Brain pericyte (primary cell): ENCODE data around the gene FOXQ1.
"Not testable (repeated sequence)": the region's sequence is repeated elsewhere in the genome, so short reads cannot be mapped to it uniquely, and the experiment has no call there.

Experiments used
- DNase-seq: peaks from one replicate; pipeline ENCODE4 v3.0.0-alpha.2; 2012; ENCODE audit warnings: low read depth, low spot score

FOXQ1 gene

DNA sequence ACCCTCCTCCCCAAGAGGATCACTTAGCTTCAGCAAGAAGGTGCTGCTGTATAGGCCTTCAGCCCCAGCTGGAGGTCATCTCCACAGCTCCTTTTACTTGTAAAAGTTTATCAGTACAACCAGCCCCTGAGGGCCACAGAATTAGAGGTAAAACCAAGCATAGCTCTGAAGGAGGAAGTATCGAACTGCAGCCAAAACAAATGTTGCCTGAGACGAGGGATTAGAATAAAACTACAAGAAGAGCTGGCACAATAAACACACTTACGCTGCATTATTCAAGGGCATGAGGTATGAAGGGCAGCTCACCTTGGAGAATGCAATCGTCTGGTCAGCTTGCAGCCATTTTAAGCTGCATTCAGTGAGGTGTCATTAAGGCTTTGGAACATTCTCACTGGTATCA, 21.1 kb upstream of the FOXQ1 start:
- no peak for DNase-seq

DNA sequence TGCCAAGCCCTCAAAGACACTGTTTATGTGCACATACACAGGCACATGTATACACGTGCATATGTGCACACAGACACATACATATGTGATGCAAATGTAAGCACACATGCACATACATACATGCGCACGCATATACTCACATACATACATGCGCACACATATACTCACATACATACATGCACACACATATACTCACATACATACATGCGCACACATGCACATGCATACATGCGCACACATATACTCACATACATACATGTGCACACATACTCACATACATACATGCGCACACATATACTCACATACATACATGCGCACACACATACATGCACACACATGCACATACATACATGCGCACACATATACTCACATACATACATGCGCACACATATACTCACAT, 20.5 kb upstream of the FOXQ1 start:
- DNase-seq: no peak

DNA sequence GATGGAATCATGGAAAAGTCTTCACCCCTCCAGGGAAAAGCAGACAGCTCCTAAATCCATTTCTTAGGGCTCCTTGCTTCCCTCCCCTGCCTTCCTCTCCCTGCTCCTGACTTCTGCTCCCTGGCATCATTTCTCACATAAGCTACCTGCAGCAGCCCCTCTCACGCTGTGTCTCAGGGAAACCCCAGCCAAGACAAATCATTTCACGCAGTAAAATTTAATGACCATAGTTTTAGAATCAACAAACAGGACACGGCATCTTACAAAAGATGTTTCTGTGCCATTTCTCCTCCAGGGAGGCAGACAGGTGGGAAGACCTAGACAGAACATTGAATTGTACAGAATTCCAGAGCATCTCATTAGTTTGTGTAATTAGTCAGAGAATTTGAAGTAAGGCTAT, 16.5 kb upstream of the FOXQ1 start:
- DNase-seq: no peak

DNA sequence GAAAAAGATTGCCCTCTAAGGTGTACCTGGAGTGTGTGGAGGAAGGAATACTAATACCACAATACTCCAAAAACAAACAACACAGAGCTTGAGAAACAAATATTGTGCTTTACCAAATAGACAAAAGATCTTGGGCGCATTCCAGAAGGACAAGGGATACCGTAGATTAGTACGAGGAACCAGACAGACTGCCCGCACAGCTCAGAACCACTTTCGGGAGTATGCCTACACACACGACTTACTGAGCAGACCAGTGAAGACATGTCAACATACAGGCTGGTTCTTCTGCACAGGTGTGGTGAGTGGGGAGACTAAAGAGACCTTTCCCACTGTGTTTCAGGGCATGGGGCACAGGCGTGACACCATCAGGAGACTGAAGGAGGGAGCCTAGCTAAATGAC, 15.8 kb upstream of the FOXQ1 start:
- DNase-seq: no peak

- DNase-seq: no peak
These were observed 15.4 kb upstream of the FOXQ1 start for GRCh38 chr6:1296542-1296941.

- no peak for DNase-seq
These were observed 14.2 kb upstream of the FOXQ1 start for GRCh38 chr6:1297746-1298145.

DNA sequence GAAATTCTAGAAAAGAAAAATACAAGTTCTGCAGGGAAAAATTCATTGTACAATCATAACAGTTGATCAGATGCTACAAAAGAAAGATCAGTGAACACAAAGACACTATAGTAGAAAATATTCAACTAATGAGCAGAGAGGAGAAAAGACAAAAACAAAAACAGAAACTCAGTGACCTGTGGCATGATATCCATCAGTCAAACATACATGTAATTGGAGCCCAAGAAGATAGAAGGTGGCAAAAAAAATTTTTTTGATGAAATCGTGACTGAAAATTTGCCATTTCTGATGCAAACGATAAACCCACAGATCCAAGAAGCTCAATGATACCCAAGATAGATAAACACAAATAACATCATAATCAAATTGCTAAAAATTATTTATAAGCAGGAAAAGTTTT, 13.1 kb upstream of the FOXQ1 start:
- no peak for DNase-seq

DNA sequence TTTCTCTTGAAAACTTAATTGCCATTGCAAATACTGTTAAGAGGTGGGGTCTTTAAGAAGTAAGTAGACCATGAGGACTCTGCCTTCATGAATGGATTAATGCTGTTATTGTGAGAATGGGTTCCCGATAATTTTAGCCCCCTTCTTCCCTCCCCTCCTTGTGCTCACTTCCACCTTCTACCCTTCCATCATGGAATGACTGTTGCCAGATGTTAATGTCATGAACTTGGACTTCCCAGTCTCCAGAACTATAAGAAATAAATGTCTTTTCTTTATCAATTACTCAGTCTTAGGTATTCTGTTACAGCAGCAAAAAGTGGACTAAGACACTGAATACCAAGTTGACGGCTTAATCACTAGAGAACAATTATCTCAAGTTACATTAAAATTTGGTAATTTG, 5.8 kb upstream of the FOXQ1 start:
- no peak for DNase-seq

- DNase-seq: no peak
These were observed 2.5 kb upstream of the FOXQ1 start for GRCh38 chr6:1309366-1309765.

- DNase-seq: no peak
These were observed 1.1 kb upstream of the FOXQ1 start for GRCh38 chr6:1310628-1311399.

DNA sequence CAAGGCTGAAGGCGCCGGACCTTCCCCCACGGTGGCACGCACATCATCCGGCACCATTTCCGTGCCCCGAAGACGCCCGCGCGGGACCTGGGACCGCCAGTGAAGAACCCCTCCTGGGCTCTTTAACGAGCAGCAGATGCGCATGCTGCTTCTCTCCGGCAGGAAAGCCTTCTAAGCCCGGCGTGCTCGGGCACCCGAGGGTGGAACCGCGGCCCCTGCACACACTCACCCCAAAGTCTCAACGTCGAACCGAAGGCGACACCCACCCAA, 240 bp downstream of the FOXQ1 start:
- no peak for DNase-seq

GRCh38 chr6:1312473-1313367, 822 bp downstream of the FOXQ1 start:
- no peak for DNase-seq

- DNase-seq: no peak
These were observed 1.5 kb downstream of the FOXQ1 start for GRCh38 chr6:1313384-1313766.

DNA sequence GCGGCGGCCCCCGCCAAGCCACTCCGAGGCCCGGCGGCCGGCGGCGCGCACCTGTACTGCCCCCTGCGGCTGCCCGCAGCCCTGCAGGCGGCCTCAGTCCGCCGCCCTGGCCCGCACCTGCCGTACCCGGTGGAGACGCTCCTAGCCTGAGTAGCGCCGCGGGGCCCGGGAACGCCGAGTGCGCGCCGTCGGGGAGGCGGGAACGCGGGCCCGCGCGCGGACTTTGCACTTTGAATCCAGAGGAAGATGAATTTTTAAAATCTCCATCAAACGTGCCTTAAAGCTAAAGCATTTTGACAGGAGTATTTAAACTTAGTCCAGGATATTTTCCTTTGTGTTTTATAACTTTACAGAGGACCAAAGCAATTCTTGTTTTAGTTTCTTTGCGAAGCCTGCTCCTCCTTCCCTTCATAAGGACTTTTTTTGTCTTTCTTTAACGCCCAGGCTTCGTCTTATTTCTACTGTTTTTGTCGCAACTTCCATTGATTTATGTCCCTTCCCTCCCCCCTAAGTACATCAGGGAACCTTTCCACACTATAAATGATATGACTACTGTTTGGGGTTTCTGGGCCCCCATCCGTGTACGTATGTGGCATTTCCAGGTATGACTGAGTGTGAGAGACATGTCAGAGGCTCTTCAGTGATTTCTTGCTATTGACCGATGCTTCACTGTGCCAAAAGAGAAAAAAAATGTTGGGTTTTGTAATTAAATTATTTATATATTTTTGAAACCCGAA, 2.0 kb downstream of the FOXQ1 start:
- DNase-seq: no peak

- no peak for DNase-seq
These were observed 2.7 kb downstream of the FOXQ1 start for GRCh38 chr6:1314617-1315016.

GRCh38 chr6:1315201-1315559, 3.3 kb downstream of the FOXQ1 start:
- DNase-seq: no peak

DNA sequence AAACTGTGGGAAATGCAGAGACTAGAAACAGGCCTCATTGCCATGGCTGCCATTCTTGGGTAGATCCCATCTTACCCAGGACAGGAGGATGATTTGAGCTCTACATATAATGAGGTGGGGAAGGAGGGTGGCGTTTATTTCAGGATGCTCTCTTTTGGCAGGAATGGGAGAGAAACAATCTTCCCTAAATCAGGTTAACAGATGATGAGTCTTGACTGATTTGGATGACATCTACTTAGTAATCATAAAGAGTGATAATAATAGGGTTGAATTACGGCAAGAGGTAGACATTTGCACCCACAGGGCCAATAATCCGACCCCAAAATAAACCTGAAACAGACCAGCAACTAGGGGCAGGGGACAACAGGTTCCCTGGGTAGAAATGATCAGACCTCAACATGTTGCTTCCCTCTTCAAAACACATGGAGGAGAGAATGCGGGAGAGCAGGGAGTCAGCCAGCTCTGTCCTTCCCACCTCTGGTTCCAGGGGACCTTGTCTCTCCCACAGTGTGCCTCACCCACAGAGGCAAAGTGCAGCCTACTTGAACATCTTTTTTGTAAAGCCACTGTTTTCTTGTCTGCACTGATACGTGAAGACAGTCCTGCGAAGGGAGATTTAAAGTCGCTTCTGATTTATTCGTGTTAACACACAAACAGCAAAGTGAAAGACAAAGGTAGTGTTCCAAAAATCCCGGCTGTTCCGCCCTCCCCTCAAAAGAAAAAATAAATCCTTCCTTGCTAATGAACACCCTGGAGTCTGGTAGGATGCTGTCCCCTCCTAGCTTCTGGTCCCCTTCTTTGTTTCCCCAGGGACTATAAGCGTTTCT, 3.9 kb downstream of the FOXQ1 start:
- DNase-seq: no peak

GRCh38 chr6:1316489-1316971, 4.6 kb downstream of the FOXQ1 start:
- no peak for DNase-seq

DNA sequence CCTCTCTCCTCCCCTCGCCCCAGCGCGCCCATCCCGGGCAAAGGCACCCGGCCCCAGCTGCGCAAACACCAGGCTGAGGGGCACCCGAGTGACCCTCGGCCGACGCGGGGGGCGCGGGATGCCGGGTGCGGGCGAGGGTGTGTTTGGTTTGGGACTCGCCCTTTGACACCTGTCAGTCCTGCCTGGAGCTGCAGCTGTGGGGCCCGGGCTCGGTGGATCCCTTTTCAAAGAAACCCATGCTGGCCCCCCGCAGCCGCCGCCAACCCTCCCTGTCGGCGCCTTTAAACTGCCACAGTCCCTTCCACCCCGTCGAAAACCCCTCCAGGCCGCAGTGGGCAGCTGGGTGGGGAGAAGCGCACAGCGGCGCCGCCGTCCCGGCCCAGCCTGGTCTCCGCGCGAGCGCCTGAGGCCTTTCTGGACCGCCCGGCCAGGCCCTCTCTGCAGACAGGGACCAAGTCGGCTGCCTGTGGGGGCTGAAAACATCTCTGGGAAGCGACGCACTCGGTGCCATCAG, 5.5 kb downstream of the FOXQ1 start:
- DNase-seq: no peak

GRCh38 chr6:1318036-1318435, 6.1 kb downstream of the FOXQ1 start:
- no peak for DNase-seq

- DNase-seq: not testable (repeated sequence)
These were observed 6.7 kb downstream of the FOXQ1 start for GRCh38 chr6:1318584-1318983.
